Measurements from ENCODE around the gene MAP7.

DNA sequence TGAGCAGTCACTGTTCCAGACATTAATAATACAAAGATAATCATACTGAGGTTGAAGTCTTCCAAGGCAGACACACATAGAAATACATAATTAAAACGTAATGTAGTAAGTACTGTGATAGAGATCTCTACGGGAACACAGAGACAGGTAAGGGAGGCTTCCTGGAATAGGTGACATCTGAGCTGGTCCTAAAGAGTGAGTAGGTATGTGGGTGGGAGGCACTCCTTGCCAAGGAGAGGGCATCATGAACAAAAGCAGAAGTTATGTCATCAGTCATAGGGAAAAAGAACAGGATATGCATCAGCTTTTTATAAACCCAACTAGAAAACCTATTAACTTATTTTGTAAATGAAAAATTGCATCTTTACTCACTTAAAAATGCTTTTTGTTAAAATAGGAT is 110.0 kb downstream of the MAP7 start:
- no peak for TF ChIP-seq RAD21 (CRISPR knock-in tag; conservative IDR thresholded peaks at IDR 0.05 in 1 of 2, IDR thresholded peaks at IDR 0.05 in 1 of 2)
- TF ChIP-seq ZNF274 (IDR thresholded peaks at IDR 0.05; ENCODE audit: borderline replicate concordance, low read depth, low read length), result no peak
- TF ChIP-seq, protein P1, sequence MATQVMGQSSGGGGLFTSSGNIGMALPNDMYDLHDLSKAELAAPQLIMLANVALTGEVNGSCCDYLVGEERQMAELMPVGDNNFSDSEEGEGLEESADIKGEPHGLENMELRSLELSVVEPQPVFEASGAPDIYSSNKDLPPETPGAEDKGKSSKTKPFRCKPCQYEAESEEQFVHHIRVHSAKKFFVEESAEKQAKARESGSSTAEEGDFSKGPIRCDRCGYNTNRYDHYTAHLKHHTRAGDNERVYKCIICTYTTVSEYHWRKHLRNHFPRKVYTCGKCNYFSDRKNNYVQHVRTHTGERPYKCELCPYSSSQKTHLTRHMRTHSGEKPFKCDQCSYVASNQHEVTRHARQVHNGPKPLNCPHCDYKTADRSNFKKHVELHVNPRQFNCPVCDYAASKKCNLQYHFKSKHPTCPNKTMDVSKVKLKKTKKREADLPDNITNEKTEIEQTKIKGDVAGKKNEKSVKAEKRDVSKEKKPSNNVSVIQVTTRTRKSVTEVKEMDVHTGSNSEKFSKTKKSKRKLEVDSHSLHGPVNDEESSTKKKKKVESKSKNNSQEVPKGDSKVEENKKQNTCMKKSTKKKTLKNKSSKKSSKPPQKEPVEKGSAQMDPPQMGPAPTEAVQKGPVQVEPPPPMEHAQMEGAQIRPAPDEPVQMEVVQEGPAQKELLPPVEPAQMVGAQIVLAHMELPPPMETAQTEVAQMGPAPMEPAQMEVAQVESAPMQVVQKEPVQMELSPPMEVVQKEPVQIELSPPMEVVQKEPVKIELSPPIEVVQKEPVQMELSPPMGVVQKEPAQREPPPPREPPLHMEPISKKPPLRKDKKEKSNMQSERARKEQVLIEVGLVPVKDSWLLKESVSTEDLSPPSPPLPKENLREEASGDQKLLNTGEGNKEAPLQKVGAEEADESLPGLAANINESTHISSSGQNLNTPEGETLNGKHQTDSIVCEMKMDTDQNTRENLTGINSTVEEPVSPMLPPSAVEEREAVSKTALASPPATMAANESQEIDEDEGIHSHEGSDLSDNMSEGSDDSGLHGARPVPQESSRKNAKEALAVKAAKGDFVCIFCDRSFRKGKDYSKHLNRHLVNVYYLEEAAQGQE (IDR thresholded peaks at IDR 0.05; ENCODE audit: borderline replicate concordance), result no peak
- TF ChIP-seq, protein P1 (CRISPR knock-in tag; IDR thresholded peaks at IDR 0.05; ENCODE audit: low read depth), result no peak
- TF ChIP-seq, protein P2, sequence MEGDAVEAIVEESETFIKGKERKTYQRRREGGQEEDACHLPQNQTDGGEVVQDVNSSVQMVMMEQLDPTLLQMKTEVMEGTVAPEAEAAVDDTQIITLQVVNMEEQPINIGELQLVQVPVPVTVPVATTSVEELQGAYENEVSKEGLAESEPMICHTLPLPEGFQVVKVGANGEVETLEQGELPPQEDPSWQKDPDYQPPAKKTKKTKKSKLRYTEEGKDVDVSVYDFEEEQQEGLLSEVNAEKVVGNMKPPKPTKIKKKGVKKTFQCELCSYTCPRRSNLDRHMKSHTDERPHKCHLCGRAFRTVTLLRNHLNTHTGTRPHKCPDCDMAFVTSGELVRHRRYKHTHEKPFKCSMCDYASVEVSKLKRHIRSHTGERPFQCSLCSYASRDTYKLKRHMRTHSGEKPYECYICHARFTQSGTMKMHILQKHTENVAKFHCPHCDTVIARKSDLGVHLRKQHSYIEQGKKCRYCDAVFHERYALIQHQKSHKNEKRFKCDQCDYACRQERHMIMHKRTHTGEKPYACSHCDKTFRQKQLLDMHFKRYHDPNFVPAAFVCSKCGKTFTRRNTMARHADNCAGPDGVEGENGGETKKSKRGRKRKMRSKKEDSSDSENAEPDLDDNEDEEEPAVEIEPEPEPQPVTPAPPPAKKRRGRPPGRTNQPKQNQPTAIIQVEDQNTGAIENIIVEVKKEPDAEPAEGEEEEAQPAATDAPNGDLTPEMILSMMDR (IDR thresholded peaks at IDR 0.05 in 2 of 3, conservative IDR thresholded peaks at IDR 0.05 in 1 of 3; ENCODE audit: insufficient read depth in 2 of 3, low read depth in 1 of 3, low read length in 3 of 3), result no peak
- TF ChIP-seq, protein P3, sequence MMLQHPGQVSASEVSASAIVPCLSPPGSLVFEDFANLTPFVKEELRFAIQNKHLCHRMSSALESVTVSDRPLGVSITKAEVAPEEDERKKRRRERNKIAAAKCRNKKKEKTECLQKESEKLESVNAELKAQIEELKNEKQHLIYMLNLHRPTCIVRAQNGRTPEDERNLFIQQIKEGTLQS (IDR thresholded peaks at IDR 0.05), result no peak
- TF ChIP-seq, protein P3 (CRISPR knock-in tag; conservative IDR thresholded peaks at IDR 0.05), result no peak
- TF ChIP-seq ZNF77 (CRISPR knock-in tag; IDR thresholded peaks at IDR 0.05), result no peak
- no peak for TF ChIP-seq NR2F6 (CRISPR knock-in tag; IDR thresholded peaks at IDR 0.05)
- no peak for TF ChIP-seq ZNF232 (CRISPR knock-in tag; IDR thresholded peaks at IDR 0.05)
- TF ChIP-seq, protein P4, sequence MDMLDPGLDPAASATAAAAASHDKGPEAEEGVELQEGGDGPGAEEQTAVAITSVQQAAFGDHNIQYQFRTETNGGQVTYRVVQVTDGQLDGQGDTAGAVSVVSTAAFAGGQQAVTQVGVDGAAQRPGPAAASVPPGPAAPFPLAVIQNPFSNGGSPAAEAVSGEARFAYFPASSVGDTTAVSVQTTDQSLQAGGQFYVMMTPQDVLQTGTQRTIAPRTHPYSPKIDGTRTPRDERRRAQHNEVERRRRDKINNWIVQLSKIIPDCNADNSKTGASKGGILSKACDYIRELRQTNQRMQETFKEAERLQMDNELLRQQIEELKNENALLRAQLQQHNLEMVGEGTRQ (CRISPR knock-in tag; IDR thresholded peaks at IDR 0.05), result no peak
- TF ChIP-seq ATF7 (IDR thresholded peaks at IDR 0.05), result no peak
- TF ChIP-seq ZNF766 (CRISPR knock-in tag; conservative IDR thresholded peaks at IDR 0.05), result no peak
- no peak for TF ChIP-seq CHD2 (IDR thresholded peaks at IDR 0.05; ENCODE audit: low read depth, low read length)
- no peak for TF ChIP-seq NFRKB (IDR thresholded peaks at IDR 0.05; ENCODE audit: low read depth)
- TF ChIP-seq EP300 (IDR thresholded peaks at IDR 0.05; ENCODE audit: low read length), result no peak
